ENCODE data around the gene LRTM2. TPM values are rescaled to one million over a fixed set of nuclear protein-coding genes. Genes with fewer than 3 reads are reported as not detected.

LRTM2 gene
- total RNA-seq, 2 donors from 2014 or later: not detected

DNA sequence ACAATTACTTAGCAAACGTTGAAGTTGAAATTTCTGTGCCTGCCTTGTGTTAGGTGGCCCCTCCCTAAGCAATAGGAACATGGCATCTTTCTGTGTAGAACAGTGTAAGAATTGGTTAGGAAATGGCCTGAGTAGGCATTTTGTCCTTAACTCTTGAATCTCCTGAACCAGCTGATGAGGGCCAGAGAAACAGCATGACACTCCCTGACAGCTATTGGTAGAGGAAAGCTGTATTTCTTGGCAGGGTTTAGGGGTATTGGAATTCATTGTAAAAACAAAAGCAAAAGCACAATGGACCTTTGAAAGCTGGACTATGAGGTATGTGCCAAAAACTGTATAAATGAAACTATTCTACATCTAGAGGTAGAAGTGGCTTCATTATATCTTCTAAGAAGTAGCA is 40.6 kb upstream of the LRTM2 start:
- ATAC-seq (ENCODE audit: insufficient number of reproducible peaks, low FRiP score, low read depth) (no peak), DNase-seq (ENCODE audit: low spot score) (no peak)
- TF ChIP-seq CTCF (IDR thresholded peaks at IDR 0.05): no peak
- no peak overlapping the region for H3K27ac ChIP-seq
- H3K9me3 ChIP-seq: no peaks in the 10 kb centered on the region
- peaks cover 7 to 20% of the 10 kb centered on the region in 2 donors for H3K4me1 ChIP-seq (ENCODE audit: control insufficient read depth in 1 of 2, low read depth in 2 of 2)
- no peaks in the 10 kb centered on the region for H3K27me3 ChIP-seq (replicated peaks; ENCODE audit: insufficient read depth)
- no peak overlapping the region for H3K4me3 ChIP-seq
- no peaks in the 10 kb centered on the region for H3K36me3 ChIP-seq

DNA sequence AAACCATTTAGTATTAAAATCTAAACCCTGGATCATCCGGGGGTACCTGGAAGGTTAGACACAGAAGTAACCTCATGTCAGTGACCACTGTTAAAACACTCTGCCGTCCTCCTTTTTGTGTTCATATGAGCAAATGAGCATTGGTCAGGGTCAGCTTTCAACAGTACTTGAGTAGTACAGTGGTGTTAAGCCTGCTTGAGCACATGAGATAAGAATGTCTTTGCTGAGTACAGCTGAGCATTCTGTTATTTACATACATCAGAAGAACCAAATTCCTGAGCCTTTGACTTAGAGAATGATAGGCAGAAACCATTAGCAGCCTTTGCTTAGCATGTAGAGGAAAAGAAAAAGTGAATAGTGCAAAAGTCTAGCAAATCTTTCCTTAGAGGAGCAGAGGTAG is 38.6 kb upstream of the LRTM2 start:
- Histone ChIP-seq H3K9me3 (no peaks in the 10 kb centered on the region), H3K27ac (no peak overlapping the region), H3K36me3 (peaks cover 5% of the 10 kb centered on the region), H3K27me3 (replicated peaks; ENCODE audit: insufficient read depth) (no peaks in the 10 kb centered on the region), H3K4me3 (no peak overlapping the region), H3K4me1 (ENCODE audit: control insufficient read depth in 1 of 2, low read depth in 2 of 2) (peaks cover 7 to 20% of the 10 kb centered on the region in 2 donors)
- DNase-seq (ENCODE audit: low spot score): no peak
- TF ChIP-seq CTCF (IDR thresholded peaks at IDR 0.05): no peak
- no peak for ATAC-seq (ENCODE audit: insufficient number of reproducible peaks, low FRiP score, low read depth)

- no peak overlapping the region for H3K4me3 ChIP-seq
- peaks cover 5% of the 10 kb centered on the region for H3K36me3 ChIP-seq
- no peak for TF ChIP-seq CTCF (IDR thresholded peaks at IDR 0.05)
- peaks cover 7 to 20% of the 10 kb centered on the region in 2 donors for H3K4me1 ChIP-seq (ENCODE audit: control insufficient read depth in 1 of 2, low read depth in 2 of 2)
- no peak for DNase-seq (ENCODE audit: low spot score)
- no peaks in the 10 kb centered on the region for H3K9me3 ChIP-seq
- no peaks in the 10 kb centered on the region for H3K27me3 ChIP-seq (replicated peaks; ENCODE audit: insufficient read depth)
- no peak for ATAC-seq (ENCODE audit: insufficient number of reproducible peaks, low FRiP score, low read depth)
- no peak overlapping the region for H3K27ac ChIP-seq
Observed at GRCh38 chr12:1782215-1782614, 38.1 kb upstream of the LRTM2 start.

DNA sequence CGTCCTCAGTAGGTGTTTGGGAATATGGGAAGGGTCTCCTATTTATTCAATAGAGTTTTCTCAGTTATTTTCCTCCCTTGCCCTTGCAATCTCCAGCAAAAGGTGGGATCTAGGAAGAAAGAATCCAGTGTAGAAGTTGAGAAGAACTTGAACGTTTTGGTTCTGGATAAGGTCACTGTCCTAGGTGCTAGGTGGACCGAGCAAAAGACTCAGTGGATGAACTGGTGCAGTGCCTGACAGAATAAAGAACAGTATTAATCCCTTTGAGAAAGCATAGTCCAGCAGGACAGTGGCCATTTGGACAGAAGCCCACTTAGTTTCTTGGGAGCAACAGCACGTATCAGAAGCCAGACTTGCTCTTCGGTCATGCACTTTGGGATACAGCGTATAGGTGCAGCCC is 32.7 kb upstream of the LRTM2 start:
- TF ChIP-seq CTCF (IDR thresholded peaks at IDR 0.05): no peak
- H3K36me3 ChIP-seq: peaks cover 5% of the 10 kb centered on the region
- no peak overlapping the region for H3K27ac ChIP-seq
- DNase-seq (ENCODE audit: low spot score) (no peak), ATAC-seq (ENCODE audit: insufficient number of reproducible peaks, low FRiP score, low read depth) (no peak)
- H3K4me3 ChIP-seq: no peak overlapping the region
- no peaks in the 10 kb centered on the region for H3K9me3 ChIP-seq
- no peaks in the 10 kb centered on the region for H3K4me1 ChIP-seq (ENCODE audit: control insufficient read depth in 1 of 2, low read depth in 2 of 2)
- H3K27me3 ChIP-seq (replicated peaks; ENCODE audit: insufficient read depth): no peaks in the 10 kb centered on the region

DNA sequence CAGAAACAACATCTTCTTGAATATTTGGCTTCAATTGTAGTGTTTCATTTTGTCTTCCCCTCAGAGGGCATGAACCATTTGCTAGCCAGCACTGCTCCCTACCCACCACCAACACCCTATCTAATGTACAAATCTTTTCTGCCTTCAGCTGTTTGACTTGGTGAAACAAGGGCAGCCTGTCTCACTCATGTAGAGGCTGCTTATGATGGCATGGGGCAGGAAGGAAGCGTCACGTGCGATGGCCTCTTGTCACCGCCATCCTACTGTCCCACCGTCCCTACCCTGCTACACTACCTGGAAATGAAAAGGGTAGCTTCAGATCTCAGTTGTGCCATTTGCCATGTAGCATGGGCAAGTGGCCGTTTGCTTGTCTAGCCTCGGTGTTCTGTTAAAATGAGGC is 29.9 kb upstream of the LRTM2 start:
- DNase-seq (ENCODE audit: low spot score): no peak
- H3K27me3 ChIP-seq (replicated peaks; ENCODE audit: insufficient read depth): no peaks in the 10 kb centered on the region

More for the DNA sequence above, 29.9 kb upstream of the LRTM2 start:
- no peaks in the 10 kb centered on the region for H3K9me3 ChIP-seq
- H3K4me1 ChIP-seq (ENCODE audit: control insufficient read depth in 1 of 2, low read depth in 2 of 2): peaks cover 0 to 3% of the 10 kb centered on the region in 2 donors
- no peak overlapping the region for H3K4me3 ChIP-seq
- no peak for TF ChIP-seq CTCF (IDR thresholded peaks at IDR 0.05)
- H3K27ac ChIP-seq: no peak overlapping the region
- H3K36me3 ChIP-seq: peaks cover 5% of the 10 kb centered on the region
- no peak for ATAC-seq (ENCODE audit: insufficient number of reproducible peaks, low FRiP score, low read depth)

All from thoracic aorta (tissue), 2 donors.